Measurements from ENCODE around the gene MLEC. TPM values are rescaled to one million over a fixed set of nuclear protein-coding genes. Genes with fewer than 3 reads are reported as not detected.
A peak's percentile ranks its signal among the peaks of the same experiment; 100 is the strongest.

MLEC gene
- total and polyA plus RNA-seq, 2 of the 13 experiments (the other 11 are each of a cell fraction or from before 2014, with no cell fraction given) = 49.8 to 156 TPM

- TF ChIP-seq, protein P1, sequence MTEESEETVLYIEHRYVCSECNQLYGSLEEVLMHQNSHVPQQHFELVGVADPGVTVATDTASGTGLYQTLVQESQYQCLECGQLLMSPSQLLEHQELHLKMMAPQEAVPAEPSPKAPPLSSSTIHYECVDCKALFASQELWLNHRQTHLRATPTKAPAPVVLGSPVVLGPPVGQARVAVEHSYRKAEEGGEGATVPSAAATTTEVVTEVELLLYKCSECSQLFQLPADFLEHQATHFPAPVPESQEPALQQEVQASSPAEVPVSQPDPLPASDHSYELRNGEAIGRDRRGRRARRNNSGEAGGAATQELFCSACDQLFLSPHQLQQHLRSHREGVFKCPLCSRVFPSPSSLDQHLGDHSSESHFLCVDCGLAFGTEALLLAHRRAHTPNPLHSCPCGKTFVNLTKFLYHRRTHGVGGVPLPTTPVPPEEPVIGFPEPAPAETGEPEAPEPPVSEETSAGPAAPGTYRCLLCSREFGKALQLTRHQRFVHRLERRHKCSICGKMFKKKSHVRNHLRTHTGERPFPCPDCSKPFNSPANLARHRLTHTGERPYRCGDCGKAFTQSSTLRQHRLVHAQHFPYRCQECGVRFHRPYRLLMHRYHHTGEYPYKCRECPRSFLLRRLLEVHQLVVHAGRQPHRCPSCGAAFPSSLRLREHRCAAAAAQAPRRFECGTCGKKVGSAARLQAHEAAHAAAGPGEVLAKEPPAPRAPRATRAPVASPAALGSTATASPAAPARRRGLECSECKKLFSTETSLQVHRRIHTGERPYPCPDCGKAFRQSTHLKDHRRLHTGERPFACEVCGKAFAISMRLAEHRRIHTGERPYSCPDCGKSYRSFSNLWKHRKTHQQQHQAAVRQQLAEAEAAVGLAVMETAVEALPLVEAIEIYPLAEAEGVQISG (CRISPR knock-in tag; IDR thresholded peaks at IDR 0.05) = no peak; the same call in 1 of the 2 replicates
- TF ChIP-seq GTF3A (CRISPR knock-in tag; conservative IDR thresholded peaks at IDR 0.05) = no peak
- no peak for TF ChIP-seq ZNF713 (CRISPR knock-in tag; IDR thresholded peaks at IDR 0.05)
- TF ChIP-seq ZNF777 (CRISPR knock-in tag; IDR thresholded peaks at IDR 0.05) = no peak
- no peak for TF ChIP-seq RARG (CRISPR knock-in tag; IDR thresholded peaks at IDR 0.05; ENCODE audit: low read depth)
- no peak for TF ChIP-seq ZNF260 (CRISPR knock-in tag; IDR thresholded peaks at IDR 0.05; ENCODE audit: borderline replicate concordance, low read depth)
- no peak for TF ChIP-seq HOXA9 (CRISPR knock-in tag; IDR thresholded peaks at IDR 0.05; ENCODE audit: borderline replicate concordance)
- peak; percentile 0 for TF ChIP-seq TEAD3 (CRISPR knock-in tag; optimal IDR thresholded peaks at IDR 0.05; ENCODE audit: borderline replicate concordance)
- TF ChIP-seq SMAD3 (CRISPR knock-in tag; IDR thresholded peaks at IDR 0.05) = peak; percentile 61; the same call in 1 of the 2 replicates
- TF ChIP-seq SUZ12 (IDR thresholded peaks at IDR 0.05; ENCODE audit: low read depth, low read length) = no peak
- no peak for TF ChIP-seq ZNF781 (CRISPR knock-in tag; IDR thresholded peaks at IDR 0.05; ENCODE audit: borderline replicate concordance, not compliant biosample characterization)
- no peak for TF ChIP-seq ZNF761 (CRISPR knock-in tag; conservative IDR thresholded peaks at IDR 0.05)
- TF ChIP-seq MBNL3 (CRISPR knock-in tag; conservative IDR thresholded peaks at IDR 0.05) = no peak
- TF ChIP-seq, protein P2, sequence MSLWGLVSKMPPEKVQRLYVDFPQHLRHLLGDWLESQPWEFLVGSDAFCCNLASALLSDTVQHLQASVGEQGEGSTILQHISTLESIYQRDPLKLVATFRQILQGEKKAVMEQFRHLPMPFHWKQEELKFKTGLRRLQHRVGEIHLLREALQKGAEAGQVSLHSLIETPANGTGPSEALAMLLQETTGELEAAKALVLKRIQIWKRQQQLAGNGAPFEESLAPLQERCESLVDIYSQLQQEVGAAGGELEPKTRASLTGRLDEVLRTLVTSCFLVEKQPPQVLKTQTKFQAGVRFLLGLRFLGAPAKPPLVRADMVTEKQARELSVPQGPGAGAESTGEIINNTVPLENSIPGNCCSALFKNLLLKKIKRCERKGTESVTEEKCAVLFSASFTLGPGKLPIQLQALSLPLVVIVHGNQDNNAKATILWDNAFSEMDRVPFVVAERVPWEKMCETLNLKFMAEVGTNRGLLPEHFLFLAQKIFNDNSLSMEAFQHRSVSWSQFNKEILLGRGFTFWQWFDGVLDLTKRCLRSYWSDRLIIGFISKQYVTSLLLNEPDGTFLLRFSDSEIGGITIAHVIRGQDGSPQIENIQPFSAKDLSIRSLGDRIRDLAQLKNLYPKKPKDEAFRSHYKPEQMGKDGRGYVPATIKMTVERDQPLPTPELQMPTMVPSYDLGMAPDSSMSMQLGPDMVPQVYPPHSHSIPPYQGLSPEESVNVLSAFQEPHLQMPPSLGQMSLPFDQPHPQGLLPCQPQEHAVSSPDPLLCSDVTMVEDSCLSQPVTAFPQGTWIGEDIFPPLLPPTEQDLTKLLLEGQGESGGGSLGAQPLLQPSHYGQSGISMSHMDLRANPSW (CRISPR knock-in tag; IDR thresholded peaks at IDR 0.05; ENCODE audit: borderline replicate concordance) = no peak
- no peak for TF ChIP-seq ZBTB1 (CRISPR knock-in tag; IDR thresholded peaks at IDR 0.05; ENCODE audit: borderline replicate concordance)
- no peak for TF ChIP-seq NFE2 (CRISPR knock-in tag; IDR thresholded peaks at IDR 0.05)
- TF ChIP-seq PBX2 (CRISPR knock-in tag; IDR thresholded peaks at IDR 0.05) = no peak
- no peak for TF ChIP-seq ZBTB21 (CRISPR knock-in tag; IDR thresholded peaks at IDR 0.05)
- TF ChIP-seq ZNF205 (CRISPR knock-in tag; IDR thresholded peaks at IDR 0.05) = no peak
- no peak for TF ChIP-seq BRCA1 (CRISPR knock-in tag; IDR thresholded peaks at IDR 0.05)
- TF ChIP-seq ZNF550 (CRISPR knock-in tag; IDR thresholded peaks at IDR 0.05; ENCODE audit: borderline replicate concordance) = no peak
- no peak for TF ChIP-seq PHF5A (CRISPR knock-in tag; IDR thresholded peaks at IDR 0.05; ENCODE audit: low read depth, unreplicated experiment)
These were observed 729 bp upstream of the MLEC start (continued) for GRCh38 chr12:120686151-120686689.
